IMR-90 (cell line): Measurements from ENCODE around the gene C5orf63. TPM values are rescaled to one million over a fixed set of nuclear protein-coding genes. Genes with fewer than 3 reads are reported as not detected.

Experiments
- ATAC-seq: fragments of 200-7000 bp; cut with Tn5 transposase; 2 replicates; pipeline ENCODE4 v1.9.1; 2020; ENCODE audit warnings: low read depth, mild to moderate bottlenecking, moderate library complexity
- BruUV-seq: library from RNA; stranded (reverse); fragments of 400-500 nt; replicated peaks from 2 replicates; lab custom pipeline; 2021; lab: Mats Ljungman, UMichigan
- CTCF ChIA-PET: fragments of 300-600 bp; formaldehyde crosslinking; extraction: SDS; loops from one replicate; lab custom pipeline; 2021; ENCODE audit warnings: antibody characterized with exemption; lab: Yijun Ruan, JAX
- POLR2A ChIA-PET: fragments of 300-600 bp; sonication (Branson Sonifier 250); formaldehyde crosslinking; loops from one replicate; lab custom pipeline; 2022; ENCODE audit warnings: antibody characterized with exemption; ENCODE audit not compliant: unreplicated experiment; lab: Charles Lee
- DNase-seq: peaks from one replicate; pipeline ENCODE4 v3.0.0; 2013
- H2AFZ ChIP-seq: replicated peaks from 2 replicates; pipeline ENCODE3; 2013; ENCODE audit warnings: low read length, mild to moderate bottlenecking; ENCODE audit not compliant: poor library complexity
- H2AK5ac ChIP-seq: 2 replicates; pipeline ENCODE4 v1.6.1; 2013; ENCODE audit warnings: low read depth, low read length, inconsistent platforms
- H2AK9ac ChIP-seq: replicated peaks from 2 replicates; pipeline ENCODE3; 2013; ENCODE audit warnings: mild to moderate bottlenecking, low read depth, low read length, moderate library complexity; ENCODE audit not compliant: poor library complexity
- H2BK120ac ChIP-seq: 2 replicates; pipeline ENCODE4 v1.6.1; 2013; ENCODE audit warnings: low read depth, low read length, inconsistent platforms
- H2BK15ac ChIP-seq: 3 replicates; pipeline ENCODE4 v1.6.1; 2013; ENCODE audit warnings: low read depth, low read length, inconsistent platforms
- H2BK20ac ChIP-seq: 2 replicates; pipeline ENCODE4 v1.6.1; 2013; ENCODE audit warnings: low read depth, mild to moderate bottlenecking, inconsistent platforms, low read length, moderate library complexity
- H2BK5ac ChIP-seq: 2 replicates; pipeline ENCODE4 v1.6.1; 2013; ENCODE audit warnings: mild to moderate bottlenecking, low read depth, low read length, inconsistent platforms; ENCODE audit not compliant: poor library complexity, severe bottlenecking
- H3K14ac ChIP-seq: replicated peaks from 2 replicates; pipeline ENCODE4 v1.6.1; 2013; ENCODE audit warnings: low read depth, low read length, inconsistent platforms
- H3K18ac ChIP-seq: 2 replicates; pipeline ENCODE4 v1.6.1; 2013; ENCODE audit warnings: low read depth, low read length, control low read depth
- H3K23ac ChIP-seq: 2 replicates; pipeline ENCODE4 v1.6.1; 2013; ENCODE audit warnings: low read depth, low read length, inconsistent platforms
- H3K27ac ChIP-seq: 2 replicates; pipeline ENCODE4 v1.5.1; 2013; ENCODE audit warnings: mild to moderate bottlenecking, control low read depth, low read length; ENCODE audit not compliant: insufficient read depth
- H3K27me3 ChIP-seq: 2 replicates; pipeline ENCODE4 v1.6.1; 2013; ENCODE audit warnings: low read length; ENCODE audit not compliant: control insufficient read depth, insufficient read depth
- H3K36me3 ChIP-seq: 2 replicates; pipeline ENCODE4 v1.6.1; 2013; ENCODE audit warnings: low read length, mixed read lengths; ENCODE audit not compliant: control insufficient read depth, insufficient read depth
- H3K4ac ChIP-seq: 2 replicates; pipeline ENCODE4 v1.6.1; 2013; ENCODE audit warnings: low read depth, low read length, inconsistent platforms
- H3K4me1 ChIP-seq: 2 replicates; pipeline ENCODE4 v1.6.1; 2013; ENCODE audit warnings: low read length, mixed read lengths; ENCODE audit not compliant: control insufficient read depth, insufficient read depth
- H3K4me2 ChIP-seq: 2 replicates; pipeline ENCODE4 v1.6.1; 2013; ENCODE audit warnings: low read depth, mild to moderate bottlenecking, control low read depth, low read length, moderate library complexity
- H3K4me3 ChIP-seq: 2 replicates; pipeline ENCODE4 v1.5.1; 2013; ENCODE audit warnings: low read depth, mild to moderate bottlenecking, control low read depth, low read length, moderate library complexity; ENCODE audit not compliant: insufficient read depth
- H3K56ac ChIP-seq: 2 replicates; pipeline ENCODE4 v1.6.1; 2013; ENCODE audit warnings: low read length, inconsistent platforms; ENCODE audit not compliant: insufficient read depth; ENCODE audit errors: extremely low read depth
- H3K79me1 ChIP-seq, 2 experiments: 2 replicates each; pipeline ENCODE4 v1.6.1; 2013; ENCODE audit warnings: low read length in 2 of 2, inconsistent platforms in 1 of 2, low read depth in 1 of 2
- H3K9ac ChIP-seq: 2 replicates; pipeline ENCODE4 v1.6.1; 2013; ENCODE audit warnings: low read depth, low read length, control low read depth
- H3K9me1 ChIP-seq: 2 replicates; pipeline ENCODE4 v1.6.1; 2013; ENCODE audit warnings: low read length, inconsistent platforms; ENCODE audit not compliant: insufficient read depth
- H3K9me3 ChIP-seq: 2 replicates; pipeline ENCODE4 v1.6.1; 2013; ENCODE audit warnings: low read length; ENCODE audit not compliant: control insufficient read depth, insufficient read depth
- H4K20me1 ChIP-seq: 2 replicates; pipeline ENCODE4 v1.6.1; 2013; ENCODE audit warnings: low read length, inconsistent platforms; ENCODE audit not compliant: insufficient read depth
- H4K5ac ChIP-seq: 2 replicates; pipeline ENCODE4 v1.6.1; 2013; ENCODE audit warnings: mild to moderate bottlenecking, low read depth, low read length, control low read depth
- H4K8ac ChIP-seq, 2 experiments: 2 replicates each; pipeline ENCODE4 v1.6.1; 2013; ENCODE audit warnings: low read depth in 2 of 2, low read length in 2 of 2, control low read depth in 1 of 2, inconsistent platforms in 1 of 2
- H4K91ac ChIP-seq: 2 replicates; pipeline ENCODE4 v1.6.1; 2013; ENCODE audit warnings: low read depth, low read length, inconsistent platforms; ENCODE audit not compliant: insufficient read depth
- BHLHE40 ChIP-seq: fragments of 150-350 bp; IDR thresholded peaks from 2 replicates; pipeline ENCODE4 v1.6.1; 2016; ENCODE audit warnings: mild to moderate bottlenecking, low read depth, low read length
- CEBPB ChIP-seq: IDR thresholded peaks from 2 replicates; pipeline ENCODE4 v1.6.1; 2012; ENCODE audit warnings: low read depth, low read length, improper control_type of control experiment
- CHD1 ChIP-seq: IDR thresholded peaks from 2 replicates; pipeline ENCODE4 v1.6.1; 2012; ENCODE audit warnings: low read depth, low read length, improper control_type of control experiment
- CTCF ChIP-seq: conservative IDR thresholded peaks from 2 replicates; pipeline ENCODE4 v1.5.1; 2012; ENCODE audit warnings: mild to moderate bottlenecking, low read depth, low read length, improper control_type of control experiment
- ELK1 ChIP-seq: fragments of 150-350 bp; IDR thresholded peaks from 2 replicates; pipeline ENCODE4 v1.6.1; 2016; ENCODE audit warnings: low read depth, mild to moderate bottlenecking, low read length, moderate library complexity, borderline replicate concordance
- FOS ChIP-seq: fragments of 150-350 bp; IDR thresholded peaks from 2 replicates; pipeline ENCODE4 v1.6.1; 2016; ENCODE audit warnings: low read depth, low read length
- MAFK ChIP-seq: IDR thresholded peaks from 2 replicates; pipeline ENCODE4 v1.6.1; 2012; ENCODE audit warnings: low read depth, low read length, improper control_type of control experiment
- MAZ ChIP-seq: IDR thresholded peaks from 2 replicates; pipeline ENCODE4 v1.6.1; 2012; ENCODE audit warnings: low read depth, mild to moderate bottlenecking, low read length, improper control_type of control experiment, moderate library complexity, borderline replicate concordance
- MXI1 ChIP-seq: IDR thresholded peaks from 2 replicates; pipeline ENCODE4 v1.6.1; 2012; ENCODE audit warnings: low read depth, mild to moderate bottlenecking, low read length, moderate library complexity, borderline replicate concordance
- NFE2L2 ChIP-seq: fragments of 150-350 bp; IDR thresholded peaks from 2 replicates; pipeline ENCODE4 v1.6.1; 2016; ENCODE audit warnings: low read depth, mild to moderate bottlenecking, low read length
- POLR2A ChIP-seq: IDR thresholded peaks from 2 replicates; pipeline ENCODE4 v1.6.1; 2012; ENCODE audit warnings: mild to moderate bottlenecking, low read depth, low read length
- RAD21 ChIP-seq: IDR thresholded peaks from 2 replicates; pipeline ENCODE4 v1.6.1; 2012; ENCODE audit warnings: low read length, improper control_type of control experiment
- RCOR1 ChIP-seq: IDR thresholded peaks from 2 replicates; pipeline ENCODE4 v1.6.1; 2012; ENCODE audit warnings: mild to moderate bottlenecking, low read length, improper control_type of control experiment; ENCODE audit not compliant: insufficient replicate concordance
- SMC3 ChIP-seq: fragments of 150-350 bp; IDR thresholded peaks from 2 replicates; pipeline ENCODE4 v1.6.1; 2016; ENCODE audit warnings: low read depth, mild to moderate bottlenecking, antibody characterized with exemption, low read length, moderate library complexity
- USF2 ChIP-seq: fragments of 150-350 bp; IDR thresholded peaks from 2 replicates; pipeline ENCODE4 v1.6.1; 2017; ENCODE audit warnings: mild to moderate bottlenecking, antibody characterized with exemption, low read length, low read depth
- WGBS, 2 experiments: methylation state at CpG; one replicate each; pipeline versions ENCODE4 v1.1.5 to v1.1.7; 2013; ENCODE audit warnings: missing lambda C conversion rate in 2 of 2; ENCODE audit not compliant: insufficient read length in 1 of 2; ENCODE audit errors: extremely low coverage in 2 of 2; 5-methylcytosine and 5-hydroxymethylcytosine counted together
- dilution Hi-C: fragments of 300-500 bp; cut with HindIII; formaldehyde crosslinking; loops from one replicate; pipeline ENCODE4 v1.14.3; 2018; ENCODE audit warnings: low sequenced_read_pairs; ENCODE audit not compliant: unreplicated experiment
- in situ Hi-C: fragments of 300-500 bp; cut with MboI; formaldehyde crosslinking; loops from 3 replicates; pipeline ENCODE4 v1.14.3; 2019; ENCODE audit warnings: low sequenced_read_pairs, inconsistent platforms, mixed read lengths
- intact Hi-C: fragments of 100-400 bp; cut with micrococcal nuclease; formaldehyde crosslinking; loops from 2 replicates; pipeline ENCODE4 v1.10.0; 2022
- polyA plus RNA-seq, 3 experiments: library from polyadenylated mRNA; depleted of rRNA; stranded (reverse); fragments of >200 nt; gene quantifications; 2 replicates each; pipeline ENCODE4 v1.2.3, GENCODE V29; 2012; ENCODE audit warnings: low replicate concordance in 1 of 3
- total RNA-seq: library from RNA; depleted of rRNA; stranded (reverse); fragments of >200 nt; gene quantifications from 2 replicates; pipeline ENCODE4 v1.2.3, GENCODE V29; 2012

C5orf63 gene
- total and polyA plus RNA-seq, 2 of the 4 experiments (the other 2 are of a cell fraction): 0.72 to 1.1 TPM

- no peak overlapping the region for H3K9ac ChIP-seq
- H3K27ac ChIP-seq: no peak overlapping the region
- H2BK15ac ChIP-seq: no peak overlapping the region
- dilution Hi-C loops (no loop called here), intact Hi-C loops (no loop called here), in situ Hi-C loops (no loop called here)
- H4K20me1 ChIP-seq: no peaks in the 10 kb centered on the region
- H3K18ac ChIP-seq: no peak overlapping the region
- ChIA-PET POLR2A (no interaction called here), CTCF (interaction anchor here (1.3 kb wide), 1 partner anchor 22 kb away, joined by 3 read pairs; no protein-coding TSS in a partner anchor)
- H2AFZ ChIP-seq: no peak overlapping the region
- H3K9me1 ChIP-seq: no peaks in the 10 kb centered on the region
- H3K4me2 ChIP-seq: no peak overlapping the region
- no peak overlapping the region for H2BK5ac ChIP-seq
- no peak overlapping the region for H3K4me3 ChIP-seq
- H4K8ac ChIP-seq: no peak overlapping the region
- DNase-seq: no peak
- H3K4ac ChIP-seq: no peak overlapping the region
- no peak overlapping the region for H3K14ac ChIP-seq
- no peak overlapping the region for H2AK9ac ChIP-seq
- BruUV-seq: no TSS peak
- 90% methylated on average over 1 of the region's 4 CpGs; no CpG with 5 or more reads in 1 of the 2 experiments for WGBS, 2 experiments
- H4K5ac ChIP-seq: no peak overlapping the region
- H3K56ac ChIP-seq: no peak overlapping the region
- H2BK20ac ChIP-seq: no peak overlapping the region
- H3K36me3 ChIP-seq: no peaks in the 10 kb centered on the region
- H3K23ac ChIP-seq: no peak overlapping the region
- H2AK5ac ChIP-seq: no peak overlapping the region
- no peak overlapping the region for H2BK120ac ChIP-seq
- TF ChIP-seq MAZ (no peak), RCOR1 (no peak), MAFK (no peak), ELK1 (no peak), SMC3 (no peak), FOS (no peak), CHD1 (no peak), RAD21 (no peak), BHLHE40 (no peak), NFE2L2 (no peak), CEBPB (no peak), USF2 (no peak), MXI1 (no peak), POLR2A (no peak), CTCF (no peak)
- no peak for ATAC-seq
- H3K9me3 ChIP-seq: no peaks in the 10 kb centered on the region
- H3K4me1 ChIP-seq: no peaks in the 10 kb centered on the region
- H3K27me3 ChIP-seq: no peaks in the 10 kb centered on the region
- no peaks in the 10 kb centered on the region for H3K79me1 ChIP-seq
- no peak overlapping the region for H4K91ac ChIP-seq
These were observed 9.0 kb downstream of the C5orf63 start for GRCh38 chr5:127064253-127064840.
